HepG2 (cell line): ENCODE data around the gene NDUFV1. TPM values are rescaled to one million over a fixed set of nuclear protein-coding genes. Genes with fewer than 3 reads are reported as not detected.

Source experiments
- EHMT2 ChIP-seq: fragments of 200-600 bp; sonication (generic); IDR thresholded peaks from 2 replicates; pipeline ENCODE4 v1.7.0; 2017; ENCODE audit warnings: antibody characterized with exemption, low read depth, low read length, borderline replicate concordance
- KMT2B ChIP-seq: IDR thresholded peaks from 2 replicates; pipeline ENCODE4 v1.6.1; 2016; ENCODE audit warnings: missing genetic modification reagents, missing compliant biosample characterization
- PRPF4 ChIP-seq: fragments of 200-400 bp; formaldehyde crosslinking; IDR thresholded peaks from 2 replicates; pipeline ENCODE4 v1.6.1; 2016; ENCODE audit warnings: low read length, low read depth; ENCODE audit not compliant: poor library complexity, severe bottlenecking
- SOX13 ChIP-seq, 3 experiments: fragments of 450-650 bp in 1 of 3; sonication (generic) in 1 of 3; formaldehyde crosslinking in 1 of 3; IDR thresholded peaks in 2 of 3; conservative IDR thresholded peaks in 1 of 3; 2 replicates each; pipeline versions ENCODE4 v1.5.0 to v1.6.1; 2016 to 2020; ENCODE audit warnings: antibody characterized with exemption in 1 of 3, mild to moderate bottlenecking in 1 of 3, missing compliant biosample characterization in 1 of 3, missing genetic modification reagents in 1 of 3, moderate library complexity in 1 of 3
- SOX5 ChIP-seq: IDR thresholded peaks from 2 replicates; pipeline ENCODE4 v1.6.1; 2016; ENCODE audit warnings: borderline replicate concordance
- SP1 ChIP-seq, 2 experiments: fragments of 450-650 bp in 1 of 2; sonication (generic) in 1 of 2; formaldehyde crosslinking in 1 of 2; IDR thresholded peaks; 2 replicates each; pipeline versions ENCODE4 v1.4.0 to v1.6.1; 2016 to 2020; ENCODE audit warnings: missing genetic modification reagents in 1 of 2
- STAT5B ChIP-seq: sonication (generic); formaldehyde crosslinking; IDR thresholded peaks from 2 replicates; pipeline ENCODE4 v1.4.0; 2020; ENCODE audit warnings: missing genetic modification reagents
- XRCC5 ChIP-seq: fragments of 200-400 bp; formaldehyde crosslinking; optimal IDR thresholded peaks from 2 replicates; pipeline ENCODE3; 2017; ENCODE audit warnings: mild to moderate bottlenecking, low read length
- ZBTB38 ChIP-seq: sonication (generic); formaldehyde crosslinking; IDR thresholded peaks from 2 replicates; pipeline ENCODE4 v1.5.1; 2020; ENCODE audit warnings: mild to moderate bottlenecking, missing genetic modification reagents
- ZNF224 ChIP-seq: sonication (generic); formaldehyde crosslinking; IDR thresholded peaks from 2 replicates; pipeline ENCODE4 v1.5.0; 2020; ENCODE audit warnings: mild to moderate bottlenecking, missing genetic modification reagents
- ZNF317 ChIP-seq: sonication (generic); formaldehyde crosslinking; IDR thresholded peaks from 2 replicates; pipeline ENCODE4 v1.5.0; 2020; ENCODE audit warnings: mild to moderate bottlenecking, missing genetic modification reagents
- ZNF451 ChIP-seq: sonication (generic); formaldehyde crosslinking; IDR thresholded peaks from 2 replicates; pipeline ENCODE4 v1.5.0; 2020; ENCODE audit warnings: mild to moderate bottlenecking, missing genetic modification reagents
- ZNF644 ChIP-seq: IDR thresholded peaks from 2 replicates; pipeline ENCODE4 v1.6.1; 2016; ENCODE audit warnings: low read depth
- ZNF646 ChIP-seq: sonication (generic); formaldehyde crosslinking; IDR thresholded peaks from 2 replicates; pipeline ENCODE4 v1.9.0; 2021; ENCODE audit warnings: mild to moderate bottlenecking, missing genetic modification reagents
- ZNF703 ChIP-seq: sonication (generic); formaldehyde crosslinking; IDR thresholded peaks from 2 replicates; pipeline ENCODE4 v1.5.1; 2020; ENCODE audit warnings: missing genetic modification reagents, mild to moderate bottlenecking, moderate library complexity, borderline replicate concordance
- ZNF773 ChIP-seq: sonication (generic); formaldehyde crosslinking; IDR thresholded peaks from 2 replicates; pipeline ENCODE4 v1.4.0; 2020; ENCODE audit warnings: missing genetic modification reagents, borderline replicate concordance
- ZUFSP ChIP-seq: sonication (generic); formaldehyde crosslinking; IDR thresholded peaks from 2 replicates; pipeline ENCODE4 v1.9.0; 2021; ENCODE audit warnings: missing genetic modification reagents, mild to moderate bottlenecking, borderline replicate concordance
- ZZZ3 ChIP-seq: sonication (generic); formaldehyde crosslinking; IDR thresholded peaks from 2 replicates; pipeline ENCODE4 v1.4.0; 2020; ENCODE audit warnings: missing genetic modification reagents, mild to moderate bottlenecking, borderline replicate concordance
- polyA plus RNA-seq, 8 experiments: library from polyadenylated mRNA; depleted of rRNA in 3 of 8; stranded (reverse) in 7 of 8; unstranded in 1 of 8; fragments of >200 nt; fragmentation: Illumina TruSeq in 4 of 8; extraction: Trizol in 4 of 8; gene quantifications; 2 replicates each; pipeline versions ENCODE4 v1.2.1 to v1.2.3, GENCODE V29; 2011 to 2016; ENCODE audit warnings: low read depth in 4 of 8, missing spikeins in 1 of 8, mixed read lengths in 1 of 8; ENCODE audit not compliant: insufficient read depth in 1 of 8
- total RNA-seq, 5 experiments: library from RNA; depleted of rRNA; stranded (reverse); fragments of >200 nt; fragmentation: Illumina TruSeq; extraction: Trizol; gene quantifications; 2 replicates each; pipeline ENCODE4 v1.2.3, GENCODE V29; 2016; ENCODE audit warnings: low read depth in 1 of 5

The NDUFV1 gene
- total and polyA plus RNA-seq, 2 of the 13 experiments (the other 11 are each of a cell fraction or from before 2014, with no cell fraction given) = 88.9 to 137 TPM

GRCh38 chr11:67606492-67607295, at the start of gene NDUFV1 (continued):
- no peak for TF ChIP-seq ZNF646
- TF ChIP-seq XRCC5 = peak; percentile 56
- no peak for TF ChIP-seq ZZZ3 (CRISPR knock-in tag)
- no peak for TF ChIP-seq ZUFSP (CRISPR knock-in tag)
- TF ChIP-seq ZNF451 (CRISPR knock-in tag) = no peak
- TF ChIP-seq ZNF317 = no peak
- peak; percentile 41; the same call in 1 of the 2 replicates for TF ChIP-seq ZBTB38 (CRISPR knock-in tag)
- TF ChIP-seq ZNF224 (CRISPR knock-in tag) = no peak
- peak; percentile 74; the same call in 1 of the 2 replicates for TF ChIP-seq KMT2B (CRISPR knock-in tag)
- no peak for TF ChIP-seq STAT5B (CRISPR knock-in tag)
- TF ChIP-seq ZNF644 (CRISPR knock-in tag) = no peak
- TF ChIP-seq PRPF4 = no peak
- no peak for TF ChIP-seq ZNF703 (CRISPR knock-in tag)
- TF ChIP-seq SOX5 = peak; percentile 46
- 0 out of 2 replicates have a peak, but pooled peaks have one; percentile 71 for TF ChIP-seq ZNF773 (CRISPR knock-in tag)
- TF ChIP-seq SP1 (IDR thresholded peaks at IDR 0.05) = no peak
- TF ChIP-seq SP1 (CRISPR knock-in tag; IDR thresholded peaks at IDR 0.05) = peak; percentile 86
- no peak for TF ChIP-seq EHMT2
- TF ChIP-seq SOX13 (IDR thresholded peaks at IDR 0.05) = no peak
- TF ChIP-seq SOX13 (CRISPR knock-in tag; conservative IDR thresholded peaks at IDR 0.05 in 1 of 2, IDR thresholded peaks at IDR 0.05 in 1 of 2) = no peak; a peak in 1 of 4 replicates
